A673 (cell line): ENCODE data around the gene ZW10. TPM values are rescaled to one million over a fixed set of nuclear protein-coding genes. Genes with fewer than 3 reads are reported as not detected.
A peak's percentile ranks its signal among the peaks of the same experiment; 100 is the strongest.

Source experiments
- BruUV-seq: library from RNA; stranded (reverse); fragments of 400-500 nt; replicated peaks from 2 replicates; lab custom pipeline; 2021; lab: Mats Ljungman, UMichigan
- CTCF ChIA-PET: fragments of 300-600 bp; sonication (Branson Sonifier 250); formaldehyde crosslinking; loops from one replicate; lab custom pipeline; 2022; ENCODE audit warnings: antibody characterized with exemption; lab: Charles Lee
- POLR2A ChIA-PET: fragments of 300-600 bp; sonication (Branson Sonifier 250); formaldehyde crosslinking; loops from one replicate; lab custom pipeline; 2022; ENCODE audit warnings: antibody characterized with exemption; ENCODE audit not compliant: low non-redundant PET; lab: Charles Lee
- DNase-seq: peaks from one replicate; pipeline ENCODE4 v3.0.0-alpha.2; 2015; ENCODE audit warnings: low spot score
- H3K27ac ChIP-seq: fragments of 200-600 bp; sonication (generic); 2 replicates; pipeline ENCODE4 v1.5.1; 2016; ENCODE audit warnings: mixed run types, low read depth, mild to moderate bottlenecking, mixed read lengths, antibody characterized with exemption, low read length; ENCODE audit not compliant: poor library complexity, severe bottlenecking
- H3K27me3 ChIP-seq: fragments of 200-600 bp; sonication (generic); replicated peaks from 2 replicates; pipeline ENCODE4 v1.6.1; 2017; ENCODE audit warnings: mixed run types, low read depth, mild to moderate bottlenecking, mixed read lengths, antibody characterized with exemption, low read length; ENCODE audit not compliant: insufficient read depth, poor library complexity
- H3K36me3 ChIP-seq: fragments of 200-600 bp; sonication (generic); 2 replicates; pipeline ENCODE4 v1.6.1; 2016; ENCODE audit warnings: mixed run types, mild to moderate bottlenecking, mixed read lengths, antibody characterized with exemption, low read length; ENCODE audit not compliant: insufficient read depth, poor library complexity, severe bottlenecking
- H3K4me1 ChIP-seq: fragments of 200-600 bp; sonication (generic); 2 replicates; pipeline ENCODE4 v1.6.1; 2017; ENCODE audit warnings: mixed run types, mild to moderate bottlenecking, mixed read lengths, antibody characterized with exemption, low read length; ENCODE audit not compliant: insufficient read depth, poor library complexity, severe bottlenecking
- H3K4me3 ChIP-seq: fragments of 200-600 bp; sonication (generic); 2 replicates; pipeline ENCODE4 v1.5.1; 2016; ENCODE audit warnings: low read depth, mixed run types, mild to moderate bottlenecking, mixed read lengths, low read length; ENCODE audit not compliant: poor library complexity, severe bottlenecking
- H3K9me3 ChIP-seq: fragments of 200-600 bp; sonication (generic); 2 replicates; pipeline ENCODE4 v1.6.1; 2016; ENCODE audit warnings: mixed run types, low read depth, mild to moderate bottlenecking, mixed read lengths, antibody characterized with exemption, low read length; ENCODE audit not compliant: poor library complexity, severe bottlenecking
- EZH2 ChIP-seq: fragments of 200-600 bp; sonication (generic); IDR thresholded peaks from 2 replicates; pipeline ENCODE4 v1.6.1; 2017; ENCODE audit warnings: borderline replicate concordance, low read depth, mild to moderate bottlenecking, mixed read lengths, antibody characterized with exemption, low read length; ENCODE audit not compliant: poor library complexity, severe bottlenecking
- intact Hi-C: fragments of 100-400 bp; cut with micrococcal nuclease; formaldehyde crosslinking; loops from one replicate; pipeline ENCODE4 v1.10.0; 2022; ENCODE audit not compliant: unreplicated experiment
- total RNA-seq: library from RNA; stranded (reverse); gene quantifications from 2 replicates; pipeline ENCODE4 v1.2.3, GENCODE V29; 2021
- TF ChIP-seq, protein P1 (sequence below): fragments of 300-800, 200-600 bp; sonication (generic); conservative IDR thresholded peaks from 2 replicates; pipeline ENCODE4 v1.5.1; 2017; ENCODE audit warnings: low read depth, mild to moderate bottlenecking, antibody characterized with exemption, low read length, moderate library complexity, mixed read lengths

ZW10 gene
- total RNA-seq, 1 experiment from 2014 or later: 31.4 TPM

DNA sequence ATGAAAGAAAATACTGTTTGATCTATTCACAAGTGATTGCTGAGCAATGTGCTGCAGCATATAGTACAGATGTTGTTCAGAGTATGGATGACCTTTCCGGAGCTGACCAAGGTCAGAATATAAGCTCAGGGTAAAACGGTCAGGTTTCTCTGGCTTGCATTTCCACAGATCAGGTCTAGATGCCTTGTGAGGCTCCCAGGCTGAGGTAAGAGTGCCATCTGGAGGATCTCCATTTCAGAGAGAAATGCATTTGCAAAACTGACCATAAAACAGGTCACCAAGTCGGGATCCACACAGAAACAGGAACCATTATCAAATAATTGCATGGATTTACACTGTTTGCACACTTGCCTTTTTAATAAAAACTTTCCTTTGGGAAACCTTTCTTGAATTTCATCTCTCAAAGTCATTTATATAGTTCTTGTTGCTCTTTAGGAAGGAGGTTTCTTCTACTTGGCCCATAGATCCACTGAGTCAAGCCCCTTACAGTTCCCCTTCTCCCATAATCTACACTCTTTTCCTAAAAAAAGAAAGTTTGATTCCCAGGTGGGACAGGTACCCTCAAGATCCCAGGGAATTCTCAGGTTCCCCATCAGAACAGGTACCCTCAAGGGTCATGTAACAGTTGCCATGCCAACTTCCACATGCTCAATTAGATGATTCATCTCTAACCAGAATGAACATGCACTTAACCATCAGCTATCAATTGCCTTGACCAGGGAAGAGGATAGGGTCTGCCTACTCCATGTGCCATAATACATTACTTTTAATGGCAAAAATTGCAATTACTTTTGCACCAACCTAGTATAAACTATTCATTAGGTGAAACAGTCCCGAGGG, 42.4 kb downstream of the ZW10 start:
- intact Hi-C loops: loop anchor here (1.0 to 10.0 kb wide), 2 partner anchors 176 to 426 kb away; no protein-coding TSS in a partner anchor
- TF ChIP-seq, protein P1, sequence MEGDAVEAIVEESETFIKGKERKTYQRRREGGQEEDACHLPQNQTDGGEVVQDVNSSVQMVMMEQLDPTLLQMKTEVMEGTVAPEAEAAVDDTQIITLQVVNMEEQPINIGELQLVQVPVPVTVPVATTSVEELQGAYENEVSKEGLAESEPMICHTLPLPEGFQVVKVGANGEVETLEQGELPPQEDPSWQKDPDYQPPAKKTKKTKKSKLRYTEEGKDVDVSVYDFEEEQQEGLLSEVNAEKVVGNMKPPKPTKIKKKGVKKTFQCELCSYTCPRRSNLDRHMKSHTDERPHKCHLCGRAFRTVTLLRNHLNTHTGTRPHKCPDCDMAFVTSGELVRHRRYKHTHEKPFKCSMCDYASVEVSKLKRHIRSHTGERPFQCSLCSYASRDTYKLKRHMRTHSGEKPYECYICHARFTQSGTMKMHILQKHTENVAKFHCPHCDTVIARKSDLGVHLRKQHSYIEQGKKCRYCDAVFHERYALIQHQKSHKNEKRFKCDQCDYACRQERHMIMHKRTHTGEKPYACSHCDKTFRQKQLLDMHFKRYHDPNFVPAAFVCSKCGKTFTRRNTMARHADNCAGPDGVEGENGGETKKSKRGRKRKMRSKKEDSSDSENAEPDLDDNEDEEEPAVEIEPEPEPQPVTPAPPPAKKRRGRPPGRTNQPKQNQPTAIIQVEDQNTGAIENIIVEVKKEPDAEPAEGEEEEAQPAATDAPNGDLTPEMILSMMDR: peak; percentile 60
- TF ChIP-seq EZH2: no peak
- Histone ChIP-seq H3K9me3 (no peaks in the 10 kb centered on the region), H3K27me3 (no peaks in the 10 kb centered on the region), H3K4me1 (no peaks in the 10 kb centered on the region), H3K27ac (no peak overlapping the region), H3K36me3 (peaks cover 18% of the 10 kb centered on the region), H3K4me3 (no peak overlapping the region)
- no TSS peak for BruUV-seq
- peak; percentile 54 for DNase-seq
- ChIA-PET POLR2A (no interaction called here), CTCF (no interaction called here)

- H3K4me3 ChIP-seq: no peak overlapping the region
- H3K27me3 ChIP-seq: no peaks in the 10 kb centered on the region
- peaks cover 10% of the 10 kb centered on the region for H3K36me3 ChIP-seq
- no peaks in the 10 kb centered on the region for H3K9me3 ChIP-seq
- BruUV-seq: no TSS peak
- TF ChIP-seq, protein P1: no peak
- TF ChIP-seq EZH2: no peak
- no peak for DNase-seq
- ChIA-PET POLR2A (no interaction called here), CTCF (no interaction called here)
- intact Hi-C loops: no loop called here
- no peaks in the 10 kb centered on the region for H3K4me1 ChIP-seq
- no peak overlapping the region for H3K27ac ChIP-seq
Measured at GRCh38 chr11:113729456-113729855, 44.0 kb downstream of the ZW10 start.

DNA sequence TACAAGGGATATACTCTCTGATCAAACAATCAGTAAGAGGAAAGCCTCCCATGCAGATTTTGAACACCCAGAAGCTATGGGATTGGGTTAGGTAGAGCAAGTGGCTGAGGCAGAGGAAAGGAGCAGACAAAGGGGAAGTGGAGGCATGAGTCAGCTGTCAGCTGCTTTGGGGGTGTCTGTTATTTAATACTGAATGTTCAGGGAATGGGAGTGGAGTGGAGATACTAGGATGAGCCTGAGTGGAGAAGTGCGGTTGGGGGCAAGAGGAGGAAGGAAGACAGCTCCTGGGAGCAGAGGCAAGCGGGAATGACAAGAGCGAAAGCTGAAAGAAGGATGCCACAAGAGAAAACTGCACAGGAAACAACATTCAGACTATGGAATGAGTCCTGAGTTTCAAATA, 44.7 kb downstream of the ZW10 start:
- ChIA-PET CTCF (no interaction called here), POLR2A (interaction anchor here (0.5 kb wide), 1 partner anchor 37 kb away, joined by 6 read pairs; no protein-coding TSS in a partner anchor)
- TF ChIP-seq, protein P1: no peak
- no peak for TF ChIP-seq EZH2
- Histone ChIP-seq H3K27me3 (no peaks in the 10 kb centered on the region), H3K27ac (no peak overlapping the region), H3K4me1 (no peaks in the 10 kb centered on the region), H3K4me3 (no peak overlapping the region), H3K9me3 (no peaks in the 10 kb centered on the region), H3K36me3 (peaks cover 6% of the 10 kb centered on the region)
- no TSS peak for BruUV-seq
- intact Hi-C loops: no loop called here
- no peak for DNase-seq
